GM15510 (cell line): ENCODE results near the gene OPN3.

Experiments
- POLR2A ChIP-seq: IDR thresholded peaks from 3 replicates; pipeline ENCODE4 v1.6.1; 2011; ENCODE audit warnings: borderline replicate concordance; ENCODE audit not compliant: insufficient read length; ENCODE audit errors: extremely low read depth

The OPN3 gene

GRCh38 chr1:241640149-241640866 lies at the start of gene OPN3, which contains the start of gene CHML:
Gene OPN3 (minus strand): TSS chr1:241640369. CDS start chr1:241640254, 115 bp downstream.
Gene CHML (minus strand): TSS chr1:241640369. CDS start chr1:241635766, 4,603 bp downstream.
- peak; percentile 90 for TF ChIP-seq POLR2A

GRCh38 chr1:241688940-241689368 lies 48.8 kb upstream of the OPN3 start:
- no peak for TF ChIP-seq POLR2A

- no peak for TF ChIP-seq POLR2A
These were observed 43.9 kb upstream of the OPN3 start for GRCh38 chr1:241684108-241684507.

- no peak for TF ChIP-seq POLR2A
These were observed 42.8 kb upstream of the OPN3 start for GRCh38 chr1:241682921-241683320.

GRCh38 chr1:241679961-241680360 lies 39.8 kb upstream of the OPN3 start:
- TF ChIP-seq POLR2A = no peak

- no peak for TF ChIP-seq POLR2A
These were observed 39.2 kb upstream of the OPN3 start for GRCh38 chr1:241679404-241679803.

- TF ChIP-seq POLR2A = no peak
These were observed 38.4 kb upstream of the OPN3 start for GRCh38 chr1:241678536-241678935.

- TF ChIP-seq POLR2A = no peak
These were observed 37.0 kb upstream of the OPN3 start for GRCh38 chr1:241677201-241677600.

GRCh38 chr1:241675983-241676382 lies 35.8 kb upstream of the OPN3 start:
- no peak for TF ChIP-seq POLR2A

GRCh38 chr1:241674805-241675384 lies 34.7 kb upstream of the OPN3 start:
- no peak for TF ChIP-seq POLR2A

GRCh38 chr1:241672301-241672700 lies 32.1 kb upstream of the OPN3 start:
- no peak for TF ChIP-seq POLR2A

- TF ChIP-seq POLR2A = no peak
These were observed 26.2 kb upstream of the OPN3 start for GRCh38 chr1:241666419-241666818.

- TF ChIP-seq POLR2A = no peak
These were observed 20.3 kb upstream of the OPN3 start for GRCh38 chr1:241660424-241660972.

- no peak for TF ChIP-seq POLR2A
These were observed 18.1 kb upstream of the OPN3 start for GRCh38 chr1:241658081-241658793.

GRCh38 chr1:241654641-241655040 lies 14.5 kb upstream of the OPN3 start:
- no peak for TF ChIP-seq POLR2A
